ENCODE data around the gene PHACTR1. TPM values are rescaled to one million over a fixed set of nuclear protein-coding genes. Genes with fewer than 3 reads are reported as not detected.
"Not testable (repeated sequence)": the region's sequence is repeated elsewhere in the genome, so short reads cannot be mapped to it uniquely, and the experiment has no call there.

PHACTR1 gene
- total RNA-seq, 5 donors from 2014 or later (not counting 1 experiment from before 2014, with no cell fraction given) = 0.63 to 2.6 (median 1.1) TPM

GRCh38 chr6:12760226-12760625 lies 43.7 kb downstream of the PHACTR1 start:
- H3K27me3 ChIP-seq (replicated peaks in 1 of 2; ENCODE audit: control insufficient read depth in 2 of 2, extremely low read depth in 1 of 2, insufficient read depth in 2 of 2, low read length in 1 of 2) = no peaks in the 10 kb centered on the region
- no peaks in the 10 kb centered on the region for H3K36me3 ChIP-seq (ENCODE audit: control insufficient read depth in 2 of 2, extremely low read depth in 1 of 2, insufficient read depth in 1 of 2, low read length in 1 of 2)
- H3K36me3 Mint-ChIP-seq = no peaks in the 10 kb centered on the region
- ATAC-seq (replicated peaks in 1 of 4) (no peak), DNase-seq (no peak)
- peaks cover 6 to 14% of the 10 kb centered on the region in 2 donors for H3K27me3 Mint-ChIP-seq
- no peaks in the 10 kb centered on the region for H3K4me1 Mint-ChIP-seq
- no peak overlapping the region for H3K4me3 Mint-ChIP-seq
- H3K4me3 ChIP-seq (ENCODE audit: control insufficient read depth in 1 of 2, extremely low read depth in 1 of 2, low read length in 1 of 2) = no peak overlapping the region
- POLR2A ChIA-PET = no interaction called here
- H3K27ac ChIP-seq (ENCODE audit: low read length) = no peak overlapping the region
- H3K9me3 ChIP-seq = no peaks in the 10 kb centered on the region
- H3K4me1 ChIP-seq (ENCODE audit: control insufficient read depth in 1 of 2, extremely low read depth in 1 of 2, insufficient read depth in 2 of 2, low read length in 2 of 2) = no peaks in the 10 kb centered on the region
- H3K27ac Mint-ChIP-seq = no peak overlapping the region
- WGBS (ENCODE audit: insufficient coverage) = no CpG with 5 or more reads among the region's 3 CpGs
- H3K9me3 Mint-ChIP-seq = peaks cover 0 to 6% (median 0%) of the 10 kb centered on the region in 3 donors
- CTCF ChIA-PET = no interaction called here

GRCh38 chr6:12760911-12761310 lies 44.3 kb downstream of the PHACTR1 start:
- POLR2A ChIA-PET = no interaction called here
- DNase-seq (no peak), ATAC-seq (replicated peaks in 1 of 4) (no peak)
- WGBS (ENCODE audit: insufficient coverage) = 67% methylated on average over 2 of the region's 3 CpGs
- no peaks in the 10 kb centered on the region for H3K27me3 ChIP-seq (replicated peaks in 1 of 2; ENCODE audit: control insufficient read depth in 2 of 2, extremely low read depth in 1 of 2, insufficient read depth in 2 of 2, low read length in 1 of 2)
- CTCF ChIA-PET = no interaction called here
- no peak overlapping the region for H3K27ac ChIP-seq (ENCODE audit: low read length)
- no peaks in the 10 kb centered on the region for H3K9me3 ChIP-seq
- no peak overlapping the region for H3K4me3 ChIP-seq (ENCODE audit: control insufficient read depth in 1 of 2, extremely low read depth in 1 of 2, low read length in 1 of 2)
- Mint-ChIP-seq H3K27me3 (peaks cover 6 to 14% of the 10 kb centered on the region in 2 donors), H3K9me3 (peaks cover 0 to 6% (median 0%) of the 10 kb centered on the region in 3 donors), H3K4me1 (no peaks in the 10 kb centered on the region), H3K4me3 (no peak overlapping the region), H3K36me3 (no peaks in the 10 kb centered on the region), H3K27ac (no peak overlapping the region)
- no peaks in the 10 kb centered on the region for H3K36me3 ChIP-seq (ENCODE audit: control insufficient read depth in 2 of 2, extremely low read depth in 1 of 2, insufficient read depth in 1 of 2, low read length in 1 of 2)
- H3K4me1 ChIP-seq (ENCODE audit: control insufficient read depth in 1 of 2, extremely low read depth in 1 of 2, insufficient read depth in 2 of 2, low read length in 2 of 2) = no peaks in the 10 kb centered on the region

- Mint-ChIP-seq H3K36me3 (no peaks in the 10 kb centered on the region), H3K27ac (no peak overlapping the region), H3K9me3 (peaks cover 0 to 6% (median 0%) of the 10 kb centered on the region in 3 donors), H3K4me3 (no peak overlapping the region), H3K27me3 (peaks cover 6 to 14% of the 10 kb centered on the region in 2 donors), H3K4me1 (no peaks in the 10 kb centered on the region)
- Histone ChIP-seq H3K27me3 (replicated peaks in 1 of 2; ENCODE audit: control insufficient read depth in 2 of 2, extremely low read depth in 1 of 2, insufficient read depth in 2 of 2, low read length in 1 of 2) (no peaks in the 10 kb centered on the region), H3K9me3 (no peaks in the 10 kb centered on the region), H3K4me1 (ENCODE audit: control insufficient read depth in 1 of 2, extremely low read depth in 1 of 2, insufficient read depth in 2 of 2, low read length in 2 of 2) (no peaks in the 10 kb centered on the region), H3K36me3 (ENCODE audit: control insufficient read depth in 2 of 2, extremely low read depth in 1 of 2, insufficient read depth in 1 of 2, low read length in 1 of 2) (no peaks in the 10 kb centered on the region), H3K27ac (ENCODE audit: low read length) (no peak overlapping the region), H3K4me3 (ENCODE audit: control insufficient read depth in 1 of 2, extremely low read depth in 1 of 2, low read length in 1 of 2) (no peak overlapping the region)
- ChIA-PET POLR2A (interaction anchor here in 1 of 2 donors (0.7 kb wide), 1 partner anchor 11 kb away, joined by 4 read pairs; no protein-coding TSS in a partner anchor), CTCF (no interaction called here)
- ATAC-seq (replicated peaks in 1 of 4) = no peak
- 81% methylated on average over 7 of the region's 9 CpGs for WGBS (ENCODE audit: insufficient coverage)
- DNase-seq = no peak
These were observed 45.0 kb downstream of the PHACTR1 start for GRCh38 chr6:12761376-12762115.

GRCh38 chr6:12762731-12763434 lies 46.3 kb downstream of the PHACTR1 start:
- H3K4me3 ChIP-seq (ENCODE audit: control insufficient read depth in 1 of 2, extremely low read depth in 1 of 2, low read length in 1 of 2); H3K36me3 Mint-ChIP-seq; H3K27me3 ChIP-seq (replicated peaks in 1 of 2; ENCODE audit: control insufficient read depth in 2 of 2, extremely low read depth in 1 of 2, insufficient read depth in 2 of 2, low read length in 1 of 2); H3K27ac Mint-ChIP-seq; POLR2A ChIA-PET; H3K9me3 ChIP-seq; H3K9me3 Mint-ChIP-seq; DNase-seq; H3K36me3 ChIP-seq (ENCODE audit: control insufficient read depth in 2 of 2, extremely low read depth in 1 of 2, insufficient read depth in 1 of 2, low read length in 1 of 2); H3K4me1 Mint-ChIP-seq; CTCF ChIA-PET; H3K27ac ChIP-seq (ENCODE audit: low read length); H3K4me3 Mint-ChIP-seq; H3K4me1 ChIP-seq (ENCODE audit: control insufficient read depth in 1 of 2, extremely low read depth in 1 of 2, insufficient read depth in 2 of 2, low read length in 2 of 2); ATAC-seq (replicated peaks in 1 of 4): not testable (repeated sequence)
- 100% methylated on average over 3 of the region's 12 CpGs for WGBS (ENCODE audit: insufficient coverage)
- peaks cover 4 to 10% of the 10 kb centered on the region in 2 donors for H3K27me3 Mint-ChIP-seq

- DNase-seq (no peak), ATAC-seq (replicated peaks in 1 of 4) (no peak)
- Histone ChIP-seq H3K27me3 (replicated peaks in 1 of 2; ENCODE audit: control insufficient read depth in 2 of 2, extremely low read depth in 1 of 2, insufficient read depth in 2 of 2, low read length in 1 of 2) (peaks cover 0 to 3% of the 10 kb centered on the region in 2 experiments), H3K4me3 (ENCODE audit: control insufficient read depth in 1 of 2, extremely low read depth in 1 of 2, low read length in 1 of 2) (no peak overlapping the region), H3K9me3 (no peaks in the 10 kb centered on the region), H3K27ac (ENCODE audit: low read length) (no peak overlapping the region), H3K36me3 (ENCODE audit: control insufficient read depth in 2 of 2, extremely low read depth in 1 of 2, insufficient read depth in 1 of 2, low read length in 1 of 2) (no peaks in the 10 kb centered on the region), H3K4me1 (ENCODE audit: control insufficient read depth in 1 of 2, extremely low read depth in 1 of 2, insufficient read depth in 2 of 2, low read length in 2 of 2) (no peaks in the 10 kb centered on the region)
- Mint-ChIP-seq H3K9me3 (no peaks in the 10 kb centered on the region), H3K36me3 (no peaks in the 10 kb centered on the region), H3K4me3 (no peak overlapping the region), H3K27ac (no peak overlapping the region), H3K27me3 (peaks cover 0 to 4% of the 10 kb centered on the region in 2 donors), H3K4me1 (no peaks in the 10 kb centered on the region)
- POLR2A ChIA-PET = no interaction called here
- CTCF ChIA-PET = no interaction called here
- WGBS (ENCODE audit: insufficient coverage) = no CpG with 5 or more reads among the region's 3 CpGs
These were observed 49.8 kb downstream of the PHACTR1 start for GRCh38 chr6:12766365-12766764.

- DNase-seq = no peak
- Histone ChIP-seq H3K36me3 (ENCODE audit: control insufficient read depth in 2 of 2, extremely low read depth in 1 of 2, insufficient read depth in 1 of 2, low read length in 1 of 2) (no peaks in the 10 kb centered on the region), H3K4me3 (ENCODE audit: control insufficient read depth in 1 of 2, extremely low read depth in 1 of 2, low read length in 1 of 2) (no peak overlapping the region), H3K27ac (ENCODE audit: low read length) (no peak overlapping the region), H3K9me3 (no peaks in the 10 kb centered on the region), H3K4me1 (ENCODE audit: control insufficient read depth in 1 of 2, extremely low read depth in 1 of 2, insufficient read depth in 2 of 2, low read length in 2 of 2) (no peaks in the 10 kb centered on the region), H3K27me3 (replicated peaks in 1 of 2; ENCODE audit: control insufficient read depth in 2 of 2, extremely low read depth in 1 of 2, insufficient read depth in 2 of 2, low read length in 1 of 2) (peaks cover 0 to 3% of the 10 kb centered on the region in 2 experiments)
- no peaks in the 10 kb centered on the region for H3K4me1 Mint-ChIP-seq
- POLR2A ChIA-PET = no interaction called here
- no peak for ATAC-seq (replicated peaks in 1 of 4)
- WGBS (ENCODE audit: insufficient coverage) = 100% methylated on average over 1 of the region's 3 CpGs
- H3K27me3 Mint-ChIP-seq = peaks cover 0 to 4% of the 10 kb centered on the region in 2 donors
- CTCF ChIA-PET = no interaction called here
- H3K36me3 Mint-ChIP-seq = no peaks in the 10 kb centered on the region
- H3K27ac Mint-ChIP-seq = no peak overlapping the region
- no peak overlapping the region for H3K4me3 Mint-ChIP-seq
- H3K9me3 Mint-ChIP-seq = no peaks in the 10 kb centered on the region
These were observed 50.4 kb downstream of the PHACTR1 start for GRCh38 chr6:12767016-12767415.
